WTC11 (cell line): Measurements from ENCODE around the gene CCR6. TPM values are rescaled to one million over a fixed set of nuclear protein-coding genes. Genes with fewer than 3 reads are reported as not detected.

Experiments
- ATAC-seq: fragments of 200-7000 bp; cut with Tn5 transposase; 2 replicates; pipeline ENCODE4 v1.10.0; 2021; ENCODE audit warnings: mild to moderate bottlenecking, moderate library complexity
- CTCF ChIA-PET: fragments of 300-600 bp; sonication (Branson Sonifier 250); formaldehyde crosslinking; loops from one replicate; lab custom pipeline; 2021; ENCODE audit warnings: antibody characterized with exemption; lab: Charles Lee
- POLR2A ChIA-PET: fragments of 350-600 bp; sonication (Branson Sonifier 250); formaldehyde crosslinking; loops from one replicate; lab custom pipeline; 2021; ENCODE audit warnings: antibody characterized with exemption; lab: Charles Lee
- DNase-seq: peaks from one replicate; pipeline ENCODE4 v3.0.0; 2021; ENCODE audit warnings: low spot score
- H3K27ac Mint-ChIP-seq: 2 replicates; pipeline ENCODE4 v1.8.0; 2021; ENCODE audit warnings: mixed read lengths
- H3K27me3 Mint-ChIP-seq: 2 replicates; pipeline ENCODE4 v1.8.0; 2021; ENCODE audit warnings: low read depth, mild to moderate bottlenecking, moderate library complexity, mixed read lengths
- H3K36me3 Mint-ChIP-seq: 2 replicates; pipeline ENCODE4 v1.8.0; 2021; ENCODE audit warnings: mixed read lengths
- H3K4me1 Mint-ChIP-seq: 2 replicates; pipeline ENCODE4 v1.8.0; 2022; ENCODE audit warnings: mixed read lengths
- H3K4me3 Mint-ChIP-seq: 2 replicates; pipeline ENCODE4 v1.8.0; 2021; ENCODE audit warnings: mild to moderate bottlenecking, moderate library complexity, mixed read lengths
- H3K9me3 Mint-ChIP-seq: 2 replicates; pipeline ENCODE4 v1.8.0; 2021; ENCODE audit warnings: mixed read lengths
- ARID4B ChIP-seq: sonication (generic); formaldehyde crosslinking; IDR thresholded peaks from 2 replicates; pipeline ENCODE4 v1.8.0; 2023; ENCODE audit warnings: missing genetic modification reagents, mild to moderate bottlenecking, borderline replicate concordance
- ATF2 ChIP-seq: sonication (generic); formaldehyde crosslinking; IDR thresholded peaks from 2 replicates; pipeline ENCODE4 v1.8.1; 2022; ENCODE audit warnings: low read depth, missing genetic modification reagents, borderline replicate concordance
- ATF3 ChIP-seq: sonication (generic); formaldehyde crosslinking; conservative IDR thresholded peaks from 2 replicates; pipeline ENCODE4 v1.8.1; 2022; ENCODE audit warnings: mild to moderate bottlenecking, missing genetic modification reagents
- CBFB ChIP-seq: sonication (generic); formaldehyde crosslinking; IDR thresholded peaks from 2 replicates; pipeline ENCODE4 v1.8.1; 2022; ENCODE audit warnings: mild to moderate bottlenecking, low read depth, missing genetic modification reagents
- CREB1 ChIP-seq: sonication (generic); formaldehyde crosslinking; IDR thresholded peaks from 2 replicates; pipeline ENCODE4 v1.8.0; 2023; ENCODE audit warnings: mild to moderate bottlenecking, missing genetic modification reagents
- FOXP4 ChIP-seq: sonication (generic); formaldehyde crosslinking; IDR thresholded peaks from 2 replicates; pipeline ENCODE4 v1.8.0; 2022; ENCODE audit warnings: mild to moderate bottlenecking, missing genetic modification reagents
- IRF2 ChIP-seq: sonication (generic); formaldehyde crosslinking; IDR thresholded peaks from 2 replicates; pipeline ENCODE4 v1.8.0; 2022; ENCODE audit warnings: low read depth, missing genetic modification reagents, borderline replicate concordance
- NFATC4 ChIP-seq: fragments of 250-450 bp; sonication (Bioruptor Pico); IDR thresholded peaks from 2 replicates; pipeline ENCODE4 v1.9.0; 2021; ENCODE audit warnings: mild to moderate bottlenecking
- NFYB ChIP-seq: sonication (generic); formaldehyde crosslinking; conservative IDR thresholded peaks from 2 replicates; pipeline ENCODE4 v1.8.0; 2022; ENCODE audit warnings: low read depth, missing genetic modification reagents
- PRRX2 ChIP-seq: fragments of 250-450 bp; sonication (Bioruptor Pico); IDR thresholded peaks from 2 replicates; pipeline ENCODE4 v1.8.0; 2021; ENCODE audit warnings: mild to moderate bottlenecking
- SP1 ChIP-seq: sonication (generic); formaldehyde crosslinking; conservative IDR thresholded peaks from 2 replicates; pipeline ENCODE4 v1.8.1; 2022; ENCODE audit warnings: missing genetic modification reagents
- TCF7 ChIP-seq: sonication (generic); formaldehyde crosslinking; IDR thresholded peaks from 2 replicates; pipeline ENCODE4 v1.8.0; 2022; ENCODE audit warnings: mild to moderate bottlenecking, low read depth, missing genetic modification reagents, moderate library complexity
- USF2 ChIP-seq: sonication (generic); formaldehyde crosslinking; IDR thresholded peaks from 2 replicates; pipeline ENCODE4 v1.8.1; 2023; ENCODE audit warnings: mild to moderate bottlenecking, missing genetic modification reagents, moderate library complexity
- ZNF121 ChIP-seq: sonication (generic); formaldehyde crosslinking; IDR thresholded peaks from 2 replicates; pipeline ENCODE4 v1.8.0; 2023; ENCODE audit warnings: missing genetic modification reagents
- ZNF232 ChIP-seq: sonication (generic); formaldehyde crosslinking; IDR thresholded peaks from 2 replicates; pipeline ENCODE4 v1.8.0; 2022; ENCODE audit warnings: mild to moderate bottlenecking, missing genetic modification reagents
- total RNA-seq: library from RNA; stranded (reverse); gene quantifications from 3 replicates; pipeline ENCODE4 v1.2.3, GENCODE V29; 2021

CCR6 gene
- total RNA-seq, 1 experiment from 2014 or later: not detected

- TF ChIP-seq FOXP4 (CRISPR knock-in tag) (no peak), IRF2 (CRISPR knock-in tag) (no peak), ATF2 (CRISPR knock-in tag) (no peak), ARID4B (CRISPR knock-in tag) (no peak), ZNF232 (CRISPR knock-in tag) (no peak), ATF3 (CRISPR knock-in tag) (no peak), NFYB (no peak), CBFB (CRISPR knock-in tag) (no peak)
Observed at GRCh38 chr6:167099707-167100106, 23.2 kb upstream of the CCR6 start (continued).

- Mint-ChIP-seq H3K36me3 (no peaks in the 10 kb centered on the region), H3K27me3 (no peaks in the 10 kb centered on the region; the same call in 1 of the 2 replicates)
- no peak for DNase-seq
- POLR2A ChIA-PET: no interaction called here
- no peak for TF ChIP-seq ZNF121 (CRISPR knock-in tag)
- TF ChIP-seq, all 79 proteins: peak for 0
- H3K9me3 Mint-ChIP-seq: 0 out of 2 replicates have a peak, but pooled peaks cover 10% of the 10 kb centered on the region
- no peak overlapping the region for H3K27ac Mint-ChIP-seq
- H3K4me3 Mint-ChIP-seq: no peak overlapping the region
- peaks cover 7% of the 10 kb centered on the region for H3K4me1 Mint-ChIP-seq
- CTCF ChIA-PET: no interaction called here
- ATAC-seq: no peak
Observed at GRCh38 chr6:167100241-167100674, 22.6 kb upstream of the CCR6 start.

GRCh38 chr6:167102318-167102717 is 20.6 kb upstream of the CCR6 start:
- Mint-ChIP-seq H3K4me1 (peaks cover 7% of the 10 kb centered on the region), H3K27ac (no peak overlapping the region), H3K4me3 (no peak overlapping the region), H3K27me3 (no peaks in the 10 kb centered on the region; the same call in 1 of the 2 replicates), H3K36me3 (no peaks in the 10 kb centered on the region), H3K9me3 (0 out of 2 replicates have a peak, but pooled peaks cover 7% of the 10 kb centered on the region)
- TF ChIP-seq PRRX2 (CRISPR knock-in tag) (no peak), TCF7 (no peak), USF2 (CRISPR knock-in tag) (no peak), SP1 (CRISPR knock-in tag) (no peak), NFATC4 (CRISPR knock-in tag) (no peak), CREB1 (CRISPR knock-in tag) (no peak), ZNF232 (CRISPR knock-in tag) (no peak)
- ChIA-PET POLR2A (no interaction called here), CTCF (no interaction called here)
- DNase-seq (no peak), ATAC-seq (no peak)
